Natural killer cell (primary cell): ENCODE data around the gene TASOR2. TPM values are rescaled to one million over a fixed set of nuclear protein-coding genes. Genes with fewer than 3 reads are reported as not detected.

Experiments
- ATAC-seq, 3 donors: fragments of 150-1000 bp in 2 of 3; fragments of 200-7000 bp in 1 of 3; cut with Tn5 transposase; 1 replicate in 1 of 3; 2 replicates in 2 of 3; pipeline ENCODE4 v1.10.0; 2021; ENCODE audit warnings: mild to moderate bottlenecking in 2 of 3, moderate library complexity in 2 of 3
- DNase-seq, 2 donors: peaks; one replicate each; pipeline versions ENCODE4 v3.0.0 to v3.0.0-alpha.2; 2013 to 2021; ENCODE audit warnings: mixed read lengths in 1 of 2
- H3K27ac ChIP-seq: one replicate; pipeline ENCODE4 v1.5.1; 2013; ENCODE audit warnings: mild to moderate bottlenecking, low read length
- H3K27me3 ChIP-seq: one replicate; pipeline ENCODE4 v1.6.1; 2013; ENCODE audit warnings: low read length; ENCODE audit not compliant: control insufficient read depth, insufficient read depth
- H3K36me3 ChIP-seq: one replicate; pipeline ENCODE4 v1.6.1; 2013; ENCODE audit warnings: low read length; ENCODE audit not compliant: control insufficient read depth, insufficient read depth
- H3K4me1 ChIP-seq: one replicate; pipeline ENCODE4 v1.6.1; 2013; ENCODE audit warnings: low read length; ENCODE audit not compliant: control insufficient read depth, insufficient read depth
- H3K4me3 ChIP-seq: one replicate; pipeline ENCODE4 v1.5.1; 2013; ENCODE audit warnings: low read length
- H3K9me3 ChIP-seq: one replicate; pipeline ENCODE4 v1.6.1; 2013; ENCODE audit warnings: low read length; ENCODE audit not compliant: control insufficient read depth, insufficient read depth
- H3K27ac Mint-ChIP-seq, 2 donors: one replicate each; pipeline ENCODE4 v1.8.0; 2022; ENCODE audit warnings: mild to moderate bottlenecking in 2 of 2, mixed read lengths in 2 of 2, moderate library complexity in 1 of 2
- H3K27me3 Mint-ChIP-seq, 2 donors: one replicate each; pipeline ENCODE4 v1.8.0; 2022; ENCODE audit warnings: low read depth in 2 of 2, mixed read lengths in 2 of 2
- H3K36me3 Mint-ChIP-seq: one replicate; pipeline ENCODE4 v1.8.0; 2022; ENCODE audit warnings: mixed read lengths
- H3K4me1 Mint-ChIP-seq, 2 donors: one replicate each; pipeline ENCODE4 v1.8.0; 2022; ENCODE audit warnings: mixed read lengths in 2 of 2
- H3K4me3 Mint-ChIP-seq: one replicate; pipeline ENCODE4 v1.8.0; 2022; ENCODE audit warnings: mild to moderate bottlenecking, moderate library complexity, mixed read lengths
- H3K9me3 Mint-ChIP-seq, 2 donors: one replicate each; pipeline ENCODE4 v1.8.0; 2022; ENCODE audit warnings: mixed read lengths in 2 of 2
- CTCF ChIP-seq: fragments of 200-600 bp; IDR thresholded peaks from one replicate; pipeline ENCODE4 v1.8.0; 2022; ENCODE audit warnings: antibody characterized with exemption
- WGBS: methylation state at CpG from one replicate; pipeline ENCODE4 v1.1.7; 2013; ENCODE audit warnings: missing lambda C conversion rate; ENCODE audit not compliant: insufficient coverage; 5-methylcytosine and 5-hydroxymethylcytosine counted together
- intact Hi-C: fragments of 100-400 bp; cut with micrococcal nuclease; formaldehyde crosslinking; loops from one replicate; pipeline ENCODE4 v1.14.2; 2022
- total RNA-seq, 4 donors: library from RNA; stranded (reverse); fragments of 120-200 nt in 1 of 4; gene quantifications; one replicate each; pipeline versions ENCODE4 v1.2.3 to v1.2.4, GENCODE V29; 2013 to 2022

Gene TASOR2
- total RNA-seq, 3 donors from 2014 or later (not counting 1 experiment from before 2014, with no cell fraction given), result 64.4 to 88.7 (median 66.4) TPM

GRCh38 chr10:5684971-5685763 lies 529 bp downstream of the TASOR2 start:
- Histone ChIP-seq H3K36me3 (no peaks in the 10 kb centered on the region), H3K9me3 (no peaks in the 10 kb centered on the region), H3K4me3 (peak overlapping the region; percentile 53), H3K27me3 (no peaks in the 10 kb centered on the region), H3K4me1 (peaks cover 6% of the 10 kb centered on the region), H3K27ac (peak overlapping the region; percentile 82)
- peak; percentile 73 to 83 for DNase-seq
- no peaks in the 10 kb centered on the region for H3K36me3 Mint-ChIP-seq
- intact Hi-C loops, result loop anchor here (1.0 to 2.0 kb wide), 4 partner anchors 7 to 188 kb away; partner anchors contain the start of gene GDI2
- H3K4me1 Mint-ChIP-seq, result peaks cover 33 to 36% of the 10 kb centered on the region in 2 donors
- H3K9me3 Mint-ChIP-seq, result no peaks in the 10 kb centered on the region
- peak; percentile 65 to 82 (median 77) for ATAC-seq
- TF ChIP-seq CTCF, result peak; percentile 23
- peaks cover 0 to 5% of the 10 kb centered on the region in 2 donors for H3K27me3 Mint-ChIP-seq
- peak overlapping the region; percentile 97 for H3K4me3 Mint-ChIP-seq
- WGBS, result under 1% methylated on average over 77 of the region's 77 CpGs
- H3K27ac Mint-ChIP-seq, result peak overlapping the region; percentile 95 to 99

- peak overlapping the region; percentile 97 for H3K4me3 Mint-ChIP-seq
- peak overlapping the region; percentile 53 for H3K4me3 ChIP-seq
- no peak for ATAC-seq
- DNase-seq, result peak in 1 of 2 donors; percentile 40
- peak overlapping the region; percentile 82 for H3K27ac ChIP-seq
- no peaks in the 10 kb centered on the region for H3K9me3 ChIP-seq
- H3K9me3 Mint-ChIP-seq, result no peaks in the 10 kb centered on the region
- H3K27ac Mint-ChIP-seq, result peak overlapping the region; percentile 95 to 99
- TF ChIP-seq CTCF, result no peak
- peaks cover 6% of the 10 kb centered on the region for H3K4me1 ChIP-seq
- H3K27me3 ChIP-seq, result no peaks in the 10 kb centered on the region
- no peaks in the 10 kb centered on the region for H3K36me3 ChIP-seq
- H3K36me3 Mint-ChIP-seq, result no peaks in the 10 kb centered on the region
- no peaks in the 10 kb centered on the region for H3K27me3 Mint-ChIP-seq
- intact Hi-C loops, result loop anchor here (1.0 to 2.0 kb wide), 2 partner anchors 25 to 187 kb away; no protein-coding TSS in a partner anchor
- 7% methylated on average over 6 of the region's 10 CpGs for WGBS
- peaks cover 33 to 41% of the 10 kb centered on the region in 2 donors for H3K4me1 Mint-ChIP-seq
Observed at GRCh38 chr10:5685764-5686240, 1.2 kb downstream of the TASOR2 start.

- DNase-seq (no peak), ATAC-seq (no peak)
- no peaks in the 10 kb centered on the region for H3K36me3 ChIP-seq
- Mint-ChIP-seq H3K9me3 (no peaks in the 10 kb centered on the region), H3K4me1 (peaks cover 49 to 55% of the 10 kb centered on the region in 2 donors), H3K27me3 (no peaks in the 10 kb centered on the region), H3K4me3 (no peak overlapping the region), H3K36me3 (no peaks in the 10 kb centered on the region), H3K27ac (peak overlapping the region in 1 of 2 donors; percentile 72)
- no peaks in the 10 kb centered on the region for H3K27me3 ChIP-seq
- peaks cover 21% of the 10 kb centered on the region for H3K4me1 ChIP-seq
- TF ChIP-seq CTCF, result no peak
- no peaks in the 10 kb centered on the region for H3K9me3 ChIP-seq
- WGBS, result 97% methylated on average over 3 of the region's 3 CpGs
- no peak overlapping the region for H3K27ac ChIP-seq
- no peak overlapping the region for H3K4me3 ChIP-seq
- intact Hi-C loops, result no loop called here
Observed at GRCh38 chr10:5688587-5688986, 3.9 kb downstream of the TASOR2 start.
